HEK293 (cell line): Measurements from ENCODE around the gene ANXA1.

Experiments
- CTCF ChIA-PET: fragments of 350-600 bp; formaldehyde crosslinking; extraction: SDS; loops from one replicate; lab custom pipeline; 2021; ENCODE audit warnings: antibody characterized with exemption; lab: Yijun Ruan, JAX
- POLR2A ChIA-PET: fragments of 300-600 bp; formaldehyde crosslinking; extraction: SDS; loops from one replicate; lab custom pipeline; 2020; ENCODE audit warnings: antibody characterized with exemption, inconsistent platforms; lab: Yijun Ruan, JAX
- H3K27ac ChIP-seq: fragments of 200-500 bp; sonication (Bioruptor generic); 2 replicates; pipeline ENCODE4 v1.5.1; 2014; ENCODE audit warnings: low read depth, low read length, control low read depth, inconsistent platforms; ENCODE audit errors: extremely low read depth
- H3K36me3 ChIP-seq, 2 experiments: fragments of 200-500 bp in 1 of 2; sonication (Bioruptor generic) in 1 of 2; 1 replicate in 1 of 2; 2 replicates in 1 of 2; pipeline ENCODE4 v1.5.1; 2014 to 2017; ENCODE audit warnings: inconsistent platforms in 2 of 2, low read length in 2 of 2; ENCODE audit not compliant: control insufficient read depth in 2 of 2, insufficient read depth in 1 of 2
- H3K4me1 ChIP-seq: fragments of 200-500 bp; sonication (Bioruptor generic); 2 replicates; pipeline ENCODE4 v1.5.1; 2014; ENCODE audit warnings: mild to moderate bottlenecking, low read length, inconsistent platforms; ENCODE audit not compliant: control insufficient read depth, insufficient read depth
- H3K4me3 ChIP-seq: 2 replicates; pipeline ENCODE4 v1.5.1; 2011; ENCODE audit warnings: low read depth, mild to moderate bottlenecking, control low read depth, low read length, moderate library complexity
- H3K9me3 ChIP-seq: fragments of 200-500 bp; sonication (Bioruptor generic); 2 replicates; pipeline ENCODE4 v1.5.1; 2014; ENCODE audit warnings: low read depth, low read length, inconsistent platforms; ENCODE audit not compliant: control insufficient read depth, insufficient read depth
- FEZF1 ChIP-seq: fragments of 450-650 bp; formaldehyde crosslinking; IDR thresholded peaks from 2 replicates; pipeline ENCODE4 v1.5.1; 2016; ENCODE audit warnings: missing biosample characterization, missing genetic modification characterization
- GFI1B ChIP-seq: fragments of 450-650 bp; formaldehyde crosslinking; IDR thresholded peaks from 2 replicates; pipeline ENCODE4 v1.5.1; 2016; ENCODE audit warnings: missing biosample characterization, missing genetic modification characterization
- GLI2 ChIP-seq: fragments of 450-650 bp; formaldehyde crosslinking; IDR thresholded peaks from 2 replicates; pipeline ENCODE4; 2017; ENCODE audit warnings: missing biosample characterization, missing genetic modification characterization, low read depth, borderline replicate concordance
- GLIS1 ChIP-seq: fragments of 450-650 bp; formaldehyde crosslinking; IDR thresholded peaks from 2 replicates; pipeline ENCODE4 v1.5.1; 2016; ENCODE audit warnings: missing biosample characterization, missing genetic modification characterization
- IKZF3 ChIP-seq: fragments of 450-650 bp; IDR thresholded peaks from 2 replicates; pipeline ENCODE4 v1.5.0; 2018; ENCODE audit warnings: missing biosample characterization, mild to moderate bottlenecking, missing genetic modification characterization, moderate library complexity
- KLF10 ChIP-seq: fragments of 450-650 bp; IDR thresholded peaks from 2 replicates; pipeline ENCODE4 v1.5.1; 2018; ENCODE audit warnings: missing biosample characterization, mild to moderate bottlenecking, missing genetic modification characterization
- KLF8 ChIP-seq: fragments of 450-650 bp; formaldehyde crosslinking; IDR thresholded peaks from 2 replicates; pipeline ENCODE4 v1.5.1; 2016; ENCODE audit warnings: missing biosample characterization, missing genetic modification characterization
- SP7 ChIP-seq: fragments of 450-650 bp; formaldehyde crosslinking; IDR thresholded peaks from 2 replicates; pipeline ENCODE4 v1.5.1; 2016; ENCODE audit warnings: missing biosample characterization, missing genetic modification characterization
- WT1 ChIP-seq: fragments of 450-650 bp; formaldehyde crosslinking; IDR thresholded peaks from 2 replicates; pipeline ENCODE4 v1.5.1; 2016; ENCODE audit warnings: missing biosample characterization, missing genetic modification characterization
- ZBTB21 ChIP-seq: fragments of 450-650 bp; formaldehyde crosslinking; IDR thresholded peaks from 2 replicates; pipeline ENCODE4 v1.5.1; 2017; ENCODE audit warnings: missing biosample characterization, missing genetic modification characterization
- ZEB2 ChIP-seq: fragments of 450-650 bp; formaldehyde crosslinking; IDR thresholded peaks from 2 replicates; pipeline ENCODE4 v1.5.1; 2016; ENCODE audit warnings: missing biosample characterization, missing genetic modification characterization
- ZFP3 ChIP-seq: fragments of 450-650 bp; formaldehyde crosslinking; IDR thresholded peaks from 2 replicates; pipeline ENCODE4 v1.5.1; 2016; ENCODE audit warnings: low read depth, missing biosample characterization, missing genetic modification characterization
- ZNF335 ChIP-seq: fragments of 450-650 bp; formaldehyde crosslinking; conservative IDR thresholded peaks from 2 replicates; pipeline ENCODE4 v1.5.1; 2016; ENCODE audit warnings: missing biosample characterization, missing genetic modification characterization
- ZNF366 ChIP-seq: fragments of 450-650 bp; formaldehyde crosslinking; conservative IDR thresholded peaks from 2 replicates; pipeline ENCODE4 v1.5.1; 2016; ENCODE audit warnings: missing biosample characterization, missing genetic modification characterization
- ZNF394 ChIP-seq: fragments of 450-650 bp; formaldehyde crosslinking; IDR thresholded peaks from 2 replicates; pipeline ENCODE4 v1.5.1; 2016; ENCODE audit warnings: missing biosample characterization, missing genetic modification characterization, mild to moderate bottlenecking, moderate library complexity, borderline replicate concordance
- ZNF610 ChIP-seq: fragments of 450-650 bp; formaldehyde crosslinking; IDR thresholded peaks from 2 replicates; pipeline ENCODE4 v1.5.1; 2016; ENCODE audit warnings: missing biosample characterization, missing genetic modification characterization, borderline replicate concordance
- ZNF623 ChIP-seq: fragments of 450-650 bp; formaldehyde crosslinking; IDR thresholded peaks from 2 replicates; pipeline ENCODE4 v1.5.1; 2016; ENCODE audit warnings: missing biosample characterization, missing genetic modification characterization
- ZNF629 ChIP-seq: fragments of 450-650 bp; formaldehyde crosslinking; IDR thresholded peaks from 2 replicates; pipeline ENCODE4 v1.5.1; 2017; ENCODE audit warnings: missing biosample characterization, missing genetic modification characterization
- ZNF660 ChIP-seq: fragments of 450-650 bp; IDR thresholded peaks from 2 replicates; pipeline ENCODE4 v1.5.1; 2018; ENCODE audit warnings: missing biosample characterization, mild to moderate bottlenecking, missing genetic modification characterization
- ZNF768 ChIP-seq: fragments of 450-650 bp; formaldehyde crosslinking; IDR thresholded peaks from 2 replicates; pipeline ENCODE4 v1.5.1; 2018; ENCODE audit warnings: missing biosample characterization, mild to moderate bottlenecking, missing genetic modification characterization
- ZNF777 ChIP-seq: fragments of 450-650 bp; formaldehyde crosslinking; IDR thresholded peaks from 2 replicates; pipeline ENCODE4 v1.5.1; 2017; ENCODE audit warnings: missing biosample characterization, missing genetic modification characterization, borderline replicate concordance
- ZXDB ChIP-seq: fragments of 450-650 bp; formaldehyde crosslinking; IDR thresholded peaks from 2 replicates; pipeline ENCODE4 v1.5.1; 2016; ENCODE audit warnings: missing biosample characterization, missing genetic modification characterization
- TF ChIP-seq, protein P1 (sequence below): fragments of 450-650 bp; formaldehyde crosslinking; IDR thresholded peaks from 2 replicates; pipeline ENCODE4 v1.5.1; 2016; ENCODE audit warnings: missing biosample characterization, missing genetic modification characterization
- TF ChIP-seq, protein P2 (sequence below): fragments of 450-650 bp; formaldehyde crosslinking; IDR thresholded peaks from 2 replicates; pipeline ENCODE4 v1.5.1; 2017; ENCODE audit warnings: missing biosample characterization, missing genetic modification characterization
- TF ChIP-seq, protein P3 (sequence below): fragments of 450-650 bp; formaldehyde crosslinking; IDR thresholded peaks from 2 replicates; pipeline ENCODE4 v1.5.1; 2016; ENCODE audit warnings: missing biosample characterization, missing genetic modification characterization, borderline replicate concordance
- TF ChIP-seq, protein P4 (sequence below): fragments of 450-650 bp; formaldehyde crosslinking; IDR thresholded peaks from 2 replicates; pipeline ENCODE4 v1.5.1; 2017; ENCODE audit warnings: missing biosample characterization, missing genetic modification characterization
- TF ChIP-seq, protein P5 (sequence below): fragments of 450-650 bp; formaldehyde crosslinking; IDR thresholded peaks from 2 replicates; pipeline ENCODE4 v1.5.1; 2016; ENCODE audit warnings: missing biosample characterization, missing genetic modification characterization
- TF ChIP-seq, protein P6 (sequence below): fragments of 450-650 bp; formaldehyde crosslinking; IDR thresholded peaks from 2 replicates; pipeline ENCODE4 v1.5.1; 2016; ENCODE audit warnings: missing biosample characterization, missing genetic modification characterization

Gene ANXA1

DNA sequence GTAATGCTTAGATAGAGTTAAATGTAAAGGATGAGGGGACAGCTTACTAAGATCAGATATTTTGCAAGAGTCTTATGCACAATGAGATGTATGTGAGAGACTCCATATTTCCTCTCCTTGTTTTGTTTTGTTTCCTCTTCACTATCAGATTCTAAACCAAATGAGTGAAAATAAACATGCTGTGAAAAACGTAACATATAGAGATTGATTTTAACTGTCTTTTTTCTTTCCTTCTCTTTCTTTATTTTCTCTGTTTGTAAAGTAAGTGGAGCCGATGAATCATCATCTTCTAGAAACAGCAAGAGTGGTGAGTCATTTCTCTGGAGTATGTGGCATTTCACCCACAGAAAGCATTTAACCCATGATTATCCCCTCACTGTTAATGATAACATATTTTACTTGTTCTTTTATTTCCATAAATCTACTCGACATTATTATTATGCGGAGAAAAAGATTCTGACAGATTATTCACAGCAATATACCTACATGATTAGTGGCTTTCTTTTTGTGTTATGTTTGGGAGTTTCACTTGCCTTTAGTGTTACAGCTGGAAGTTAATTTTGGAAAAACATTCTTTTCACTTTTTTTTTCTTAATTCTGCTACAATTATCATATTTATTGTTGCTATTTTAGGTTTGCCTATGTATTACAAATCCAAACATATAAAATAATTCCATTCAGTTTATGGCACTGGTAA lies 2.1 kb upstream of the ANXA1 start:
- peak overlapping the region; percentile 28; the same call in 1 of the 2 replicates for H3K27ac ChIP-seq
- ChIA-PET POLR2A (interaction anchor here (1.5 kb wide), 1 partner anchor 12 kb away, joined by 3 read pairs; no protein-coding TSS in a partner anchor), CTCF (interaction anchor here (1.0 to 1.6 kb wide), 2 partner anchors 41 to 42 kb away, joined by 4 to 7 read pairs; no protein-coding TSS in a partner anchor)
- H3K4me3 ChIP-seq = no peak overlapping the region
- peaks cover 5% of the 10 kb centered on the region for H3K4me1 ChIP-seq
- no peaks in the 10 kb centered on the region for H3K36me3 ChIP-seq
- no peaks in the 10 kb centered on the region for H3K9me3 ChIP-seq
- TF ChIP-seq WT1 (tag by site-specific recombination) (no peak), ZFP3 (tag by site-specific recombination) (no peak), ZBTB21 (tag by site-specific recombination) (no peak), GLIS1 (0 out of 2 replicates have a peak, but pooled peaks have one; percentile 10), ZNF394 (tag by site-specific recombination) (0 out of 2 replicates have a peak, but pooled peaks have one; percentile 19), GLI2 (tag by site-specific recombination) (0 out of 2 replicates have a peak, but pooled peaks have one; percentile 47), ZNF335 (tag by site-specific recombination) (0 out of 2 replicates have a peak, but pooled peaks have one; percentile 8), SP7 (tag by site-specific recombination) (peak; percentile 97), ZNF610 (tag by site-specific recombination) (no peak), ZEB2 (tag by site-specific recombination) (peak; percentile 74; the same call in 1 of the 2 replicates), ZXDB (tag by site-specific recombination) (0 out of 2 replicates have a peak, but pooled peaks have one; percentile 33), ZNF777 (no peak), ZNF629 (peak; percentile 76), ZNF660 (tag by site-specific recombination) (peak; percentile 39; the same call in 1 of the 2 replicates), FEZF1 (peak; percentile 78), IKZF3 (tag by site-specific recombination) (0 out of 2 replicates have a peak, but pooled peaks have one; percentile 33), GFI1B (tag by site-specific recombination) (no peak), ZNF623 (tag by site-specific recombination) (no peak), ZNF366 (peak; percentile 88), KLF8 (tag by site-specific recombination) (0 out of 2 replicates have a peak, but pooled peaks have one; percentile 23), KLF10 (tag by site-specific recombination) (0 out of 2 replicates have a peak, but pooled peaks have one; percentile 47), ZNF768 (no peak)
- TF ChIP-seq, protein P1, sequence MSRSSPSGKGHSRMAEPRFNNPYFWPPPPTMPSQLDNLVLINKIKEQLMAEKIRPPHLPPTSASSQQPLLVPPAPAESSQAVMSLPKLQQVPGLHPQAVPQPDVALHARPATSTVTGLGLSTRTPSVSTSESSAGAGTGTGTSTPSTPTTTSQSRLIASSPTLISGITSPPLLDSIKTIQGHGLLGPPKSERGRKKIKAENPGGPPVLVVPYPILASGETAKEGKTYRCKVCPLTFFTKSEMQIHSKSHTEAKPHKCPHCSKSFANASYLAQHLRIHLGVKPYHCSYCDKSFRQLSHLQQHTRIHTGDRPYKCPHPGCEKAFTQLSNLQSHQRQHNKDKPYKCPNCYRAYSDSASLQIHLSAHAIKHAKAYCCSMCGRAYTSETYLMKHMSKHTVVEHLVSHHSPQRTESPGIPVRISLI (tag by site-specific recombination) = peak; percentile 50; the same call in 1 of the 2 replicates
- TF ChIP-seq, protein P2, sequence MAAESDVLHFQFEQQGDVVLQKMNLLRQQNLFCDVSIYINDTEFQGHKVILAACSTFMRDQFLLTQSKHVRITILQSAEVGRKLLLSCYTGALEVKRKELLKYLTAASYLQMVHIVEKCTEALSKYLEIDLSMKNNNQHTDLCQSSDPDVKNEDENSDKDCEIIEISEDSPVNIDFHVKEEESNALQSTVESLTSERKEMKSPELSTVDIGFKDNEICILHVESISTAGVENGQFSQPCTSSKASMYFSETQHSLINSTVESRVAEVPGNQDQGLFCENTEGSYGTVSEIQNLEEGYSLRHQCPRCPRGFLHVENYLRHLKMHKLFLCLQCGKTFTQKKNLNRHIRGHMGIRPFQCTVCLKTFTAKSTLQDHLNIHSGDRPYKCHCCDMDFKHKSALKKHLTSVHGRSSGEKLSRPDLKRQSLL (tag by site-specific recombination) = peak; percentile 43; the same call in 1 of the 2 replicates
- TF ChIP-seq, protein P3, sequence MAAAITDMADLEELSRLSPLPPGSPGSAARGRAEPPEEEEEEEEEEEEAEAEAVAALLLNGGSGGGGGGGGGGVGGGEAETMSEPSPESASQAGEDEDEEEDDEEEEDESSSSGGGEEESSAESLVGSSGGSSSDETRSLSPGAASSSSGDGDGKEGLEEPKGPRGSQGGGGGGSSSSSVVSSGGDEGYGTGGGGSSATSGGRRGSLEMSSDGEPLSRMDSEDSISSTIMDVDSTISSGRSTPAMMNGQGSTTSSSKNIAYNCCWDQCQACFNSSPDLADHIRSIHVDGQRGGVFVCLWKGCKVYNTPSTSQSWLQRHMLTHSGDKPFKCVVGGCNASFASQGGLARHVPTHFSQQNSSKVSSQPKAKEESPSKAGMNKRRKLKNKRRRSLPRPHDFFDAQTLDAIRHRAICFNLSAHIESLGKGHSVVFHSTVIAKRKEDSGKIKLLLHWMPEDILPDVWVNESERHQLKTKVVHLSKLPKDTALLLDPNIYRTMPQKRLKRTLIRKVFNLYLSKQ (tag by site-specific recombination) = no peak
- TF ChIP-seq, protein P4, sequence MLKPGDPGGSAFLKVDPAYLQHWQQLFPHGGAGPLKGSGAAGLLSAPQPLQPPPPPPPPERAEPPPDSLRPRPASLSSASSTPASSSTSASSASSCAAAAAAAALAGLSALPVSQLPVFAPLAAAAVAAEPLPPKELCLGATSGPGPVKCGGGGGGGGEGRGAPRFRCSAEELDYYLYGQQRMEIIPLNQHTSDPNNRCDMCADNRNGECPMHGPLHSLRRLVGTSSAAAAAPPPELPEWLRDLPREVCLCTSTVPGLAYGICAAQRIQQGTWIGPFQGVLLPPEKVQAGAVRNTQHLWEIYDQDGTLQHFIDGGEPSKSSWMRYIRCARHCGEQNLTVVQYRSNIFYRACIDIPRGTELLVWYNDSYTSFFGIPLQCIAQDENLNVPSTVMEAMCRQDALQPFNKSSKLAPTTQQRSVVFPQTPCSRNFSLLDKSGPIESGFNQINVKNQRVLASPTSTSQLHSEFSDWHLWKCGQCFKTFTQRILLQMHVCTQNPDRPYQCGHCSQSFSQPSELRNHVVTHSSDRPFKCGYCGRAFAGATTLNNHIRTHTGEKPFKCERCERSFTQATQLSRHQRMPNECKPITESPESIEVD (tag by site-specific recombination) = peak; percentile 91
- TF ChIP-seq, protein P5, sequence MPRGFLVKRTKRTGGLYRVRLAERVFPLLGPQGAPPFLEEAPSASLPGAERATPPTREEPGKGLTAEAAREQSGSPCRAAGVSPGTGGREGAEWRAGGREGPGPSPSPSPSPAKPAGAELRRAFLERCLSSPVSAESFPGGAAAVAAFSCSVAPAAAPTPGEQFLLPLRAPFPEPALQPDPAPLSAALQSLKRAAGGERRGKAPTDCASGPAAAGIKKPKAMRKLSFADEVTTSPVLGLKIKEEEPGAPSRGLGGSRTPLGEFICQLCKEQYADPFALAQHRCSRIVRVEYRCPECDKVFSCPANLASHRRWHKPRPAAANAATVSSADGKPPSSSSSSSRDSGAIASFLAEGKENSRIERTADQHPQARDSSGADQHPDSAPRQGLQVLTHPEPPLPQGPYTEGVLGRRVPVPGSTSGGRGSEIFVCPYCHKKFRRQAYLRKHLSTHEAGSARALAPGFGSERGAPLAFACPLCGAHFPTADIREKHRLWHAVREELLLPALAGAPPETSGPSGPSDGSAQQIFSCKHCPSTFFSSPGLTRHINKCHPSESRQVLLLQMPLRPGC (tag by site-specific recombination) = 0 out of 2 replicates have a peak, but pooled peaks have one; percentile 43
- TF ChIP-seq, protein P6, sequence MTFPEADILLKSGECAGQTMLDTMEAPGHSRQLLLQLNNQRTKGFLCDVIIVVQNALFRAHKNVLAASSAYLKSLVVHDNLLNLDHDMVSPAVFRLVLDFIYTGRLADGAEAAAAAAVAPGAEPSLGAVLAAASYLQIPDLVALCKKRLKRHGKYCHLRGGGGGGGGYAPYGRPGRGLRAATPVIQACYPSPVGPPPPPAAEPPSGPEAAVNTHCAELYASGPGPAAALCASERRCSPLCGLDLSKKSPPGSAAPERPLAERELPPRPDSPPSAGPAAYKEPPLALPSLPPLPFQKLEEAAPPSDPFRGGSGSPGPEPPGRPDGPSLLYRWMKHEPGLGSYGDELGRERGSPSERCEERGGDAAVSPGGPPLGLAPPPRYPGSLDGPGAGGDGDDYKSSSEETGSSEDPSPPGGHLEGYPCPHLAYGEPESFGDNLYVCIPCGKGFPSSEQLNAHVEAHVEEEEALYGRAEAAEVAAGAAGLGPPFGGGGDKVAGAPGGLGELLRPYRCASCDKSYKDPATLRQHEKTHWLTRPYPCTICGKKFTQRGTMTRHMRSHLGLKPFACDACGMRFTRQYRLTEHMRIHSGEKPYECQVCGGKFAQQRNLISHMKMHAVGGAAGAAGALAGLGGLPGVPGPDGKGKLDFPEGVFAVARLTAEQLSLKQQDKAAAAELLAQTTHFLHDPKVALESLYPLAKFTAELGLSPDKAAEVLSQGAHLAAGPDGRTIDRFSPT (tag by site-specific recombination) = peak; percentile 94
